ENCODE results near the gene DTYMK. TPM values are rescaled to one million over a fixed set of nuclear protein-coding genes. Genes with fewer than 3 reads are reported as not detected.

DTYMK gene
- total RNA-seq, 1 experiment from 2014 or later: 88.1 TPM

DNA sequence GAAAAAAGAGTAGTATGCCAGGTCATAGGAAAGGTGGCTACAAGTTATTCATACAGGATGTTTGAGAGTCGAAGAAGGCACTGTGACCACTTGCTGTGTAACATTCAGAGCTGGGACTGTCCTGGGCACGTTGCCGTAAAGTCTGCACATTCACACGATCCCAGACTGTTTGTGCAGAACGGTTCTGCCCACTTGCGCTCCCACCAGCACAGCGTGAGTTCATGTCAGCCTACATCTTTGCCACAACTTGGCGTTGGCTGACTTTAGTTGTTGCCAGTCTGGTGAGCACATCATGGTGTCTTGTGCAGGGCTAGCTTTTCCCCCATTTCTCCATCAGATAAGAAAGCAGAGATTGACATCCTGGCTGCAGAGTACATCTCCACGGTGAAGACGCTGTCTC lies 22.3 kb upstream of the DTYMK start:
- TF ChIP-seq NR3C1 (CRISPR knock-in tag; conservative IDR thresholded peaks at IDR 0.05; ENCODE audit: low read depth): no peak
- TF ChIP-seq, protein P1, sequence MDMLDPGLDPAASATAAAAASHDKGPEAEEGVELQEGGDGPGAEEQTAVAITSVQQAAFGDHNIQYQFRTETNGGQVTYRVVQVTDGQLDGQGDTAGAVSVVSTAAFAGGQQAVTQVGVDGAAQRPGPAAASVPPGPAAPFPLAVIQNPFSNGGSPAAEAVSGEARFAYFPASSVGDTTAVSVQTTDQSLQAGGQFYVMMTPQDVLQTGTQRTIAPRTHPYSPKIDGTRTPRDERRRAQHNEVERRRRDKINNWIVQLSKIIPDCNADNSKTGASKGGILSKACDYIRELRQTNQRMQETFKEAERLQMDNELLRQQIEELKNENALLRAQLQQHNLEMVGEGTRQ (CRISPR knock-in tag; IDR thresholded peaks at IDR 0.05): no peak
- no peak for TF ChIP-seq NFATC4 (CRISPR knock-in tag; IDR thresholded peaks at IDR 0.05)
- TF ChIP-seq, protein P2, sequence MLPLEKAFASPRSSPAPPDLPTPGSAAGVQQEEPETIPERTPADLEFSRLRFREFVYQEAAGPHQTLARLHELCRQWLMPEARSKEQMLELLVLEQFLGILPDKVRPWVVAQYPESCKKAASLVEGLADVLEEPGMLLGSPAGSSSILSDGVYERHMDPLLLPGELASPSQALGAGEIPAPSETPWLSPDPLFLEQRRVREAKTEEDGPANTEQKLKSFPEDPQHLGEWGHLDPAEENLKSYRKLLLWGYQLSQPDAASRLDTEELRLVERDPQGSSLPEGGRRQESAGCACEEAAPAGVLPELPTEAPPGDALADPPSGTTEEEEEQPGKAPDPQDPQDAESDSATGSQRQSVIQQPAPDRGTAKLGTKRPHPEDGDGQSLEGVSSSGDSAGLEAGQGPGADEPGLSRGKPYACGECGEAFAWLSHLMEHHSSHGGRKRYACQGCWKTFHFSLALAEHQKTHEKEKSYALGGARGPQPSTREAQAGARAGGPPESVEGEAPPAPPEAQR (CRISPR knock-in tag; IDR thresholded peaks at IDR 0.05): no peak
- TF ChIP-seq ZNF317 (CRISPR knock-in tag; IDR thresholded peaks at IDR 0.05; ENCODE audit: borderline replicate concordance, low read depth): no peak
- TF ChIP-seq, protein P3, sequence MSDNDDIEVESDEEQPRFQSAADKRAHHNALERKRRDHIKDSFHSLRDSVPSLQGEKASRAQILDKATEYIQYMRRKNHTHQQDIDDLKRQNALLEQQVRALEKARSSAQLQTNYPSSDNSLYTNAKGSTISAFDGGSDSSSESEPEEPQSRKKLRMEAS (CRISPR knock-in tag; IDR thresholded peaks at IDR 0.05): no peak
- TF ChIP-seq EMX1 (CRISPR knock-in tag; IDR thresholded peaks at IDR 0.05): no peak
- no peak for TF ChIP-seq KAT7 (CRISPR knock-in tag; IDR thresholded peaks at IDR 0.05; ENCODE audit: borderline replicate concordance)
- TF ChIP-seq, protein P4, sequence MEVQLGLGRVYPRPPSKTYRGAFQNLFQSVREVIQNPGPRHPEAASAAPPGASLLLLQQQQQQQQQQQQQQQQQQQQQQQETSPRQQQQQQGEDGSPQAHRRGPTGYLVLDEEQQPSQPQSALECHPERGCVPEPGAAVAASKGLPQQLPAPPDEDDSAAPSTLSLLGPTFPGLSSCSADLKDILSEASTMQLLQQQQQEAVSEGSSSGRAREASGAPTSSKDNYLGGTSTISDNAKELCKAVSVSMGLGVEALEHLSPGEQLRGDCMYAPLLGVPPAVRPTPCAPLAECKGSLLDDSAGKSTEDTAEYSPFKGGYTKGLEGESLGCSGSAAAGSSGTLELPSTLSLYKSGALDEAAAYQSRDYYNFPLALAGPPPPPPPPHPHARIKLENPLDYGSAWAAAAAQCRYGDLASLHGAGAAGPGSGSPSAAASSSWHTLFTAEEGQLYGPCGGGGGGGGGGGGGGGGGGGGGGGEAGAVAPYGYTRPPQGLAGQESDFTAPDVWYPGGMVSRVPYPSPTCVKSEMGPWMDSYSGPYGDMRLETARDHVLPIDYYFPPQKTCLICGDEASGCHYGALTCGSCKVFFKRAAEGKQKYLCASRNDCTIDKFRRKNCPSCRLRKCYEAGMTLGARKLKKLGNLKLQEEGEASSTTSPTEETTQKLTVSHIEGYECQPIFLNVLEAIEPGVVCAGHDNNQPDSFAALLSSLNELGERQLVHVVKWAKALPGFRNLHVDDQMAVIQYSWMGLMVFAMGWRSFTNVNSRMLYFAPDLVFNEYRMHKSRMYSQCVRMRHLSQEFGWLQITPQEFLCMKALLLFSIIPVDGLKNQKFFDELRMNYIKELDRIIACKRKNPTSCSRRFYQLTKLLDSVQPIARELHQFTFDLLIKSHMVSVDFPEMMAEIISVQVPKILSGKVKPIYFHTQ (CRISPR knock-in tag; IDR thresholded peaks at IDR 0.05): no peak
- no peak for TF ChIP-seq ATF1 (CRISPR knock-in tag; IDR thresholded peaks at IDR 0.05)
- no peak for TF ChIP-seq SMAD4 (CRISPR knock-in tag; IDR thresholded peaks at IDR 0.05)
- no peak for TF ChIP-seq RORB (CRISPR knock-in tag; IDR thresholded peaks at IDR 0.05)
- TF ChIP-seq, protein P5, sequence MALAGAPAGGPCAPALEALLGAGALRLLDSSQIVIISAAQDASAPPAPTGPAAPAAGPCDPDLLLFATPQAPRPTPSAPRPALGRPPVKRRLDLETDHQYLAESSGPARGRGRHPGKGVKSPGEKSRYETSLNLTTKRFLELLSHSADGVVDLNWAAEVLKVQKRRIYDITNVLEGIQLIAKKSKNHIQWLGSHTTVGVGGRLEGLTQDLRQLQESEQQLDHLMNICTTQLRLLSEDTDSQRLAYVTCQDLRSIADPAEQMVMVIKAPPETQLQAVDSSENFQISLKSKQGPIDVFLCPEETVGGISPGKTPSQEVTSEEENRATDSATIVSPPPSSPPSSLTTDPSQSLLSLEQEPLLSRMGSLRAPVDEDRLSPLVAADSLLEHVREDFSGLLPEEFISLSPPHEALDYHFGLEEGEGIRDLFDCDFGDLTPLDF (CRISPR knock-in tag; IDR thresholded peaks at IDR 0.05): no peak
- peaks cover 70% of the 10 kb centered on the region for H3K36me3 Mint-ChIP-seq
- H3K4me1 Mint-ChIP-seq: no peaks in the 10 kb centered on the region
- no peak overlapping the region for H3K4me3 Mint-ChIP-seq
- DNase-seq (ENCODE audit: low spot score): no peak
- H3K27ac Mint-ChIP-seq: no peak overlapping the region
- H3K9me3 Mint-ChIP-seq: 0 out of 2 replicates have a peak, but pooled peaks cover 7% of the 10 kb centered on the region
- H3K27me3 Mint-ChIP-seq (ENCODE audit: low read depth): no peaks in the 10 kb centered on the region
- ChIA-PET CTCF (no interaction called here), POLR2A (no interaction called here)
- ATAC-seq: no peak

DNA sequence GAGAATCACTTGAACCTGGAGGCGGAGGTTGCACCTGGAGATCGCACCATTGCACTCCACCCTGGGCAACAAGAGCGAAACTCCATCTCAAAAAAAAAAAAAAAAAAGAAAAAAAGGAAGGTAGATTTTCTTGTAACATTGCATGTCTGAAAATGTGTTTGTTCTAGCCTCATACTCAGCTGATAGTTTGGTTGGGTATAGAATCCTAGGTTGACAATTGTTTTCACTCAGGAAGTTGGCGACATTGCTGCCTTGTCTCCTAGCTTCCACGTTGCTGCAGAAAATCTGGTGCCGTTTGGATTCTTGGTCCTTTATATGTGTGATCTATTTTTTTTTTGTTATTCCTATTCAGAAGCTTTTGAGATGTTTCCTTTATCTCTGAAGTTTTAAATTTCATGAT lies 19.9 kb upstream of the DTYMK start:
- Mint-ChIP-seq H3K27me3 (ENCODE audit: low read depth) (no peaks in the 10 kb centered on the region), H3K9me3 (0 out of 2 replicates have a peak, but pooled peaks cover 7% of the 10 kb centered on the region), H3K36me3 (peaks cover 53% of the 10 kb centered on the region), H3K4me3 (no peak overlapping the region), H3K27ac (no peak overlapping the region), H3K4me1 (peaks cover 5% of the 10 kb centered on the region)
- CTCF ChIA-PET: interaction anchor here (0.7 kb wide), 2 partner anchors 8 to 117 kb away, joined by 3 to 4 read pairs; no protein-coding TSS in a partner anchor
- TF ChIP-seq NFYB (CRISPR knock-in tag; conservative IDR thresholded peaks at IDR 0.05; ENCODE audit: low read depth) (no peak), CREM (CRISPR knock-in tag; IDR thresholded peaks at IDR 0.05) (no peak), FOXK1 (CRISPR knock-in tag; IDR thresholded peaks at IDR 0.05) (no peak)
- TF ChIP-seq, protein P4 (CRISPR knock-in tag; IDR thresholded peaks at IDR 0.05): no peak
- TF ChIP-seq, protein P6, sequence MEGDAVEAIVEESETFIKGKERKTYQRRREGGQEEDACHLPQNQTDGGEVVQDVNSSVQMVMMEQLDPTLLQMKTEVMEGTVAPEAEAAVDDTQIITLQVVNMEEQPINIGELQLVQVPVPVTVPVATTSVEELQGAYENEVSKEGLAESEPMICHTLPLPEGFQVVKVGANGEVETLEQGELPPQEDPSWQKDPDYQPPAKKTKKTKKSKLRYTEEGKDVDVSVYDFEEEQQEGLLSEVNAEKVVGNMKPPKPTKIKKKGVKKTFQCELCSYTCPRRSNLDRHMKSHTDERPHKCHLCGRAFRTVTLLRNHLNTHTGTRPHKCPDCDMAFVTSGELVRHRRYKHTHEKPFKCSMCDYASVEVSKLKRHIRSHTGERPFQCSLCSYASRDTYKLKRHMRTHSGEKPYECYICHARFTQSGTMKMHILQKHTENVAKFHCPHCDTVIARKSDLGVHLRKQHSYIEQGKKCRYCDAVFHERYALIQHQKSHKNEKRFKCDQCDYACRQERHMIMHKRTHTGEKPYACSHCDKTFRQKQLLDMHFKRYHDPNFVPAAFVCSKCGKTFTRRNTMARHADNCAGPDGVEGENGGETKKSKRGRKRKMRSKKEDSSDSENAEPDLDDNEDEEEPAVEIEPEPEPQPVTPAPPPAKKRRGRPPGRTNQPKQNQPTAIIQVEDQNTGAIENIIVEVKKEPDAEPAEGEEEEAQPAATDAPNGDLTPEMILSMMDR (IDR thresholded peaks at IDR 0.05): no peak
- TF ChIP-seq, protein P7, sequence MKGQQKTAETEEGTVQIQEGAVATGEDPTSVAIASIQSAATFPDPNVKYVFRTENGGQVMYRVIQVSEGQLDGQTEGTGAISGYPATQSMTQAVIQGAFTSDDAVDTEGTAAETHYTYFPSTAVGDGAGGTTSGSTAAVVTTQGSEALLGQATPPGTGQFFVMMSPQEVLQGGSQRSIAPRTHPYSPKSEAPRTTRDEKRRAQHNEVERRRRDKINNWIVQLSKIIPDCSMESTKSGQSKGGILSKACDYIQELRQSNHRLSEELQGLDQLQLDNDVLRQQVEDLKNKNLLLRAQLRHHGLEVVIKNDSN (CRISPR knock-in tag; IDR thresholded peaks at IDR 0.05): no peak
- no peak for ATAC-seq
- POLR2A ChIA-PET: interaction anchor here (0.7 kb wide), 2 partner anchors 11 to 53 kb away, joined by 3 read pairs; no protein-coding TSS in a partner anchor
- DNase-seq (ENCODE audit: low spot score): no peak
